NK-92 (cell line): ENCODE measurements around the gene SAMD14.
"Not testable (repeated sequence)": the region's sequence is repeated elsewhere in the genome, so short reads cannot be mapped to it uniquely, and the experiment has no call there.

Experiments
- DNase-seq: peaks from one replicate; lab custom pipeline; 2025; ENCODE audit not compliant: unreplicated experiment; lab: John Stamatoyannopoulos, UW

The SAMD14 gene

GRCh38 chr17:50076591-50077235, 53.2 kb downstream of the SAMD14 start:
- DNase-seq = no peak

- no peak for DNase-seq
These were observed 53.8 kb downstream of the SAMD14 start for GRCh38 chr17:50076221-50076590.

GRCh38 chr17:50075446-50076032, 54.4 kb downstream of the SAMD14 start:
- DNase-seq = no peak

GRCh38 chr17:50074227-50074626, 55.7 kb downstream of the SAMD14 start:
- DNase-seq = no peak

- DNase-seq = no peak
These were observed 57.0 kb downstream of the SAMD14 start for GRCh38 chr17:50072925-50073324.

GRCh38 chr17:50072130-50072529, 57.8 kb downstream of the SAMD14 start:
- no peak for DNase-seq

- no peak for DNase-seq
These were observed 58.3 kb downstream of the SAMD14 start for GRCh38 chr17:50071692-50072091.

- no peak for DNase-seq
These were observed 58.9 kb downstream of the SAMD14 start for GRCh38 chr17:50070908-50071680.

- no peak for DNase-seq
These were observed 62.0 kb downstream of the SAMD14 start for GRCh38 chr17:50067996-50068395.

- DNase-seq = no peak
These were observed 63.0 kb downstream of the SAMD14 start for GRCh38 chr17:50066995-50067394.

GRCh38 chr17:50065056-50065455, 64.9 kb downstream of the SAMD14 start:
- no peak for DNase-seq

- no peak for DNase-seq
These were observed 65.5 kb downstream of the SAMD14 start for GRCh38 chr17:50064253-50065001.

GRCh38 chr17:50063561-50064252, 66.3 kb downstream of the SAMD14 start:
- DNase-seq = no peak

GRCh38 chr17:50062293-50063243, 67.4 kb downstream of the SAMD14 start:
- no peak for DNase-seq

- DNase-seq = not testable (repeated sequence)
These were observed 68.3 kb downstream of the SAMD14 start for GRCh38 chr17:50061713-50062045.

GRCh38 chr17:50060951-50061712, 68.8 kb downstream of the SAMD14 start:
- DNase-seq = no peak
